CD14-positive monocyte (primary cell): ENCODE results near the gene RNF130. TPM values are rescaled to one million over a fixed set of nuclear protein-coding genes. Genes with fewer than 3 reads are reported as not detected.
A peak's percentile ranks its signal among the peaks of the same experiment; 100 is the strongest.

ENCODE experiments used
- DNase-seq, 3 donors: peaks; one replicate each; pipeline ENCODE4 v3.0.0-alpha.2; 2011 to 2022
- H2AFZ ChIP-seq: 2 replicates; pipeline ENCODE4 v1.6.0; 2012; ENCODE audit warnings: mild to moderate bottlenecking, low read depth, low read length, inconsistent platforms; ENCODE audit not compliant: insufficient read depth, poor library complexity, severe bottlenecking
- H3K27ac ChIP-seq, 2 donors: 1 replicate in 1 of 2; 2 replicates in 1 of 2; pipeline ENCODE4 v1.5.1; 2012 to 2013; ENCODE audit warnings: low read length in 2 of 2, control low read depth in 1 of 2, inconsistent platforms in 1 of 2, low read depth in 1 of 2, mild to moderate bottlenecking in 1 of 2
- H3K27me3 ChIP-seq, 2 donors: one replicate each; pipeline versions ENCODE4 v1.6.0 to v1.6.1; 2011 to 2013; ENCODE audit warnings: low read length in 2 of 2; ENCODE audit not compliant: control insufficient read depth in 2 of 2, insufficient read depth in 2 of 2
- H3K36me3 ChIP-seq, 2 donors: replicated peaks in 1 of 2; 1 replicate in 1 of 2; 2 replicates in 1 of 2; pipeline versions ENCODE4 v1.5.1 to v1.6.1; 2012 to 2013; ENCODE audit warnings: low read length in 2 of 2, control low read depth in 1 of 2, inconsistent platforms in 1 of 2, mild to moderate bottlenecking in 1 of 2; ENCODE audit not compliant: insufficient read depth in 2 of 2, control insufficient read depth in 1 of 2
- H3K4me1 ChIP-seq, 2 donors: 1 replicate in 1 of 2; 2 replicates in 1 of 2; pipeline versions ENCODE4 v1.5.1 to v1.6.1; 2012 to 2013; ENCODE audit warnings: low read length in 2 of 2, control low read depth in 1 of 2, inconsistent platforms in 1 of 2, mild to moderate bottlenecking in 1 of 2, moderate library complexity in 1 of 2; ENCODE audit not compliant: insufficient read depth in 2 of 2, control insufficient read depth in 1 of 2
- H3K4me2 ChIP-seq: replicated peaks from 2 replicates; pipeline ENCODE3; 2012; ENCODE audit warnings: low read length, moderate library complexity, mild to moderate bottlenecking; ENCODE audit not compliant: poor library complexity, severe bottlenecking; ENCODE audit errors: extremely low read depth
- H3K4me3 ChIP-seq, 3 experiments: fragments of 200-600 bp in 1 of 3; sonication (generic) in 1 of 3; replicated peaks in 1 of 3; 1 replicate in 2 of 3; 2 replicates in 1 of 3; pipeline ENCODE4 v1.5.1; 2011 to 2013; ENCODE audit warnings: low read length in 3 of 3, mild to moderate bottlenecking in 3 of 3, control low read depth in 2 of 3, low read depth in 2 of 3, inconsistent platforms in 1 of 3, moderate library complexity in 1 of 3
- H3K79me2 ChIP-seq: 2 replicates; pipeline ENCODE4 v1.6.0; 2012; ENCODE audit warnings: mild to moderate bottlenecking, control low read depth, inconsistent platforms, low read length, moderate library complexity; ENCODE audit not compliant: insufficient read depth
- H3K9ac ChIP-seq: 2 replicates; pipeline ENCODE4 v1.6.0; 2017; ENCODE audit warnings: low read length, mild to moderate bottlenecking; ENCODE audit not compliant: insufficient read depth, poor library complexity, severe bottlenecking
- H3K9me3 ChIP-seq, 2 donors: replicated peaks in 1 of 2; 1 replicate in 1 of 2; 2 replicates in 1 of 2; pipeline versions ENCODE4 v1.5.1 to v1.6.1; 2012 to 2013; ENCODE audit warnings: low read length in 2 of 2, control low read depth in 1 of 2; ENCODE audit not compliant: control insufficient read depth in 1 of 2, insufficient read depth in 1 of 2
- H4K20me1 ChIP-seq: 2 replicates; pipeline ENCODE4 v1.6.0; 2012; ENCODE audit warnings: mild to moderate bottlenecking, low read length, control low read depth, moderate library complexity; ENCODE audit not compliant: insufficient read depth
- H3K27ac Mint-ChIP-seq, 7 donors: one replicate each; pipeline ENCODE4 v1.8.0; 2020; ENCODE audit warnings: mild to moderate bottlenecking in 7 of 7, mixed read lengths in 7 of 7, moderate library complexity in 6 of 7, inconsistent platforms in 2 of 7
- H3K27me3 Mint-ChIP-seq, 3 donors: one replicate each; pipeline ENCODE4 v1.8.0; 2021 to 2022; ENCODE audit warnings: low read depth in 3 of 3, mild to moderate bottlenecking in 3 of 3, mixed read lengths in 3 of 3, moderate library complexity in 3 of 3, inconsistent platforms in 1 of 3
- H3K36me3 Mint-ChIP-seq, 2 donors: one replicate each; pipeline ENCODE4 v1.8.0; 2020; ENCODE audit warnings: mixed read lengths in 2 of 2, inconsistent platforms in 1 of 2, mild to moderate bottlenecking in 1 of 2
- H3K4me1 Mint-ChIP-seq: one replicate; pipeline ENCODE4 v1.8.0; 2020; ENCODE audit warnings: mild to moderate bottlenecking, mixed read lengths
- H3K4me3 Mint-ChIP-seq, 2 donors: one replicate each; pipeline ENCODE4 v1.8.0; 2020; ENCODE audit warnings: mild to moderate bottlenecking in 2 of 2, mixed read lengths in 2 of 2, moderate library complexity in 1 of 2
- H3K9me3 Mint-ChIP-seq, 7 donors: one replicate each; pipeline ENCODE4 v1.8.0; 2020 to 2022; ENCODE audit warnings: mixed read lengths in 7 of 7, mild to moderate bottlenecking in 6 of 7, moderate library complexity in 6 of 7, inconsistent platforms in 2 of 7
- WGBS: methylation state at CpG from one replicate; pipeline ENCODE4 v1.1.5; 2013; ENCODE audit warnings: missing lambda C conversion rate; ENCODE audit not compliant: insufficient coverage; 5-methylcytosine and 5-hydroxymethylcytosine counted together
- intact Hi-C, 2 donors: fragments of 100-400 bp; cut with micrococcal nuclease; formaldehyde crosslinking; loops; one replicate each; pipeline versions ENCODE4 v1.15.0 to v1.15.1; 2023
- polyA plus RNA-seq, 3 donors: library from polyadenylated mRNA; depleted of rRNA in 1 of 3; unstranded in 2 of 3; stranded (reverse) in 1 of 3; fragments of 300-500 nt in 2 of 3; fragments of >200 nt in 1 of 3; fragmentation: Illumina TruSeq in 2 of 3; gene quantifications; 1 replicate in 2 of 3; 2 replicates in 1 of 3; pipeline ENCODE4 v1.2.3, GENCODE V29; 2012 to 2021
- TF ChIP-seq, protein P1 (sequence below): fragments of 200-600 bp; IDR thresholded peaks from one replicate; pipeline ENCODE4 v1.8.0; 2022; ENCODE audit warnings: antibody characterized with exemption, mild to moderate bottlenecking

Gene RNF130
- polyA plus RNA-seq, 3 donors = 294 to 439 (median 376) TPM

- Histone ChIP-seq H3K79me2 (peaks cover 98% of the 10 kb centered on the region), H4K20me1 (peaks cover 97% of the 10 kb centered on the region), H3K4me2 (no peak overlapping the region), H3K9ac (no peak overlapping the region), H3K27ac (peak overlapping the region in 1 of 2 donors; percentile 58), H3K36me3 (peaks cover 72 to 96% of the 10 kb centered on the region in 2 donors), H3K4me1 (no peaks in the 10 kb centered on the region), H2AFZ (no peak overlapping the region), H3K9me3 (peaks cover 8 to 19% of the 10 kb centered on the region in 2 donors), H3K27me3 (no peaks in the 10 kb centered on the region), H3K4me3 (no peak overlapping the region)
- intact Hi-C loops = loop anchor here in 1 of 2 donors (2.0 kb wide), 1 partner anchor 35 kb away; the partner anchor contains the start of gene RNF130
- H3K9me3 Mint-ChIP-seq = peaks cover 12 to 23% (median 14%) of the 10 kb centered on the region in 7 donors
- peaks cover 5% of the 10 kb centered on the region for H3K4me1 Mint-ChIP-seq
- no peaks in the 10 kb centered on the region for H3K27me3 Mint-ChIP-seq
- peaks cover 84 to 92% of the 10 kb centered on the region in 2 donors for H3K36me3 Mint-ChIP-seq
- no peak overlapping the region for H3K4me3 Mint-ChIP-seq
- peak overlapping the region in 4 of 7 donors; percentile 46 to 91 (median 75) for H3K27ac Mint-ChIP-seq
- no peak for DNase-seq
- WGBS = no CpG with 5 or more reads among the region's 5 CpGs
- TF ChIP-seq, protein P1, sequence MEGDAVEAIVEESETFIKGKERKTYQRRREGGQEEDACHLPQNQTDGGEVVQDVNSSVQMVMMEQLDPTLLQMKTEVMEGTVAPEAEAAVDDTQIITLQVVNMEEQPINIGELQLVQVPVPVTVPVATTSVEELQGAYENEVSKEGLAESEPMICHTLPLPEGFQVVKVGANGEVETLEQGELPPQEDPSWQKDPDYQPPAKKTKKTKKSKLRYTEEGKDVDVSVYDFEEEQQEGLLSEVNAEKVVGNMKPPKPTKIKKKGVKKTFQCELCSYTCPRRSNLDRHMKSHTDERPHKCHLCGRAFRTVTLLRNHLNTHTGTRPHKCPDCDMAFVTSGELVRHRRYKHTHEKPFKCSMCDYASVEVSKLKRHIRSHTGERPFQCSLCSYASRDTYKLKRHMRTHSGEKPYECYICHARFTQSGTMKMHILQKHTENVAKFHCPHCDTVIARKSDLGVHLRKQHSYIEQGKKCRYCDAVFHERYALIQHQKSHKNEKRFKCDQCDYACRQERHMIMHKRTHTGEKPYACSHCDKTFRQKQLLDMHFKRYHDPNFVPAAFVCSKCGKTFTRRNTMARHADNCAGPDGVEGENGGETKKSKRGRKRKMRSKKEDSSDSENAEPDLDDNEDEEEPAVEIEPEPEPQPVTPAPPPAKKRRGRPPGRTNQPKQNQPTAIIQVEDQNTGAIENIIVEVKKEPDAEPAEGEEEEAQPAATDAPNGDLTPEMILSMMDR = no peak
These were observed 36.2 kb downstream of the RNF130 start for GRCh38 chr5:180035206-180035931.

DNA sequence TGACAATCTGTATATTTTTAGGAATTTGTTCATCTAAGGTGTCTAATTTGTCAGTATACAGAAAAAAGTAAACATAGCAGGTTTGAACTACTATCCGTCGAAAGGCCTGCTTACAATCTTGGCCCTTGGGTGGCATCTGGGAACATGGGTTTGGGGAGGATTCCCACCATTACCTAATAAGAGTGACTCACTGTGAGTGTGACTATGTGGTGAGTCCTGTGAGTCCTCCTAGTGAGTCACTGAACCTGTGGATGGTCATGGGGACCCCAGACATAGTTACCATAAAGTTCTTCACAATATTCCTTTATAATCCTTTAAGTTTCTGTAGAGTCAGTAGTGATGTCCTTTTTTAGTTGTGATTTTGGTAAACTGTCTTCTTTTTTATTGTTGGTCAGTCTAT, 37.0 kb downstream of the RNF130 start:
- Mint-ChIP-seq H3K4me1 (peaks cover 5% of the 10 kb centered on the region), H3K27me3 (no peaks in the 10 kb centered on the region), H3K9me3 (peaks cover 12 to 23% (median 14%) of the 10 kb centered on the region in 7 donors), H3K36me3 (peaks cover 78 to 91% of the 10 kb centered on the region in 2 donors), H3K27ac (peak overlapping the region in 5 of 7 donors; percentile 35 to 91 (median 67)), H3K4me3 (no peak overlapping the region)
- H3K79me2 ChIP-seq = peaks cover 98% of the 10 kb centered on the region
- H4K20me1 ChIP-seq = peaks cover 97% of the 10 kb centered on the region
- no peaks in the 10 kb centered on the region for H3K4me1 ChIP-seq
- WGBS = no CpG with 5 or more reads among the region's 2 CpGs
- no peak overlapping the region for H3K9ac ChIP-seq
- DNase-seq = peak; percentile 58 to 91 (median 69)
- H2AFZ ChIP-seq = no peak overlapping the region
- peaks cover 8 to 19% of the 10 kb centered on the region in 2 donors for H3K9me3 ChIP-seq
- TF ChIP-seq, protein P1 = no peak
- H3K36me3 ChIP-seq = peaks cover 64 to 96% of the 10 kb centered on the region in 2 donors
- H3K27me3 ChIP-seq = no peaks in the 10 kb centered on the region
- H3K4me2 ChIP-seq = no peak overlapping the region
- H3K27ac ChIP-seq = peak overlapping the region in 1 of 2 donors; percentile 58
- no peak overlapping the region for H3K4me3 ChIP-seq
- intact Hi-C loops = loop anchor here in 1 of 2 donors (2.0 kb wide), 1 partner anchor 36 kb away; the partner anchor contains the start of gene RNF130
